Effector memory CD8-positive, alpha-beta T cell (primary cell): ENCODE data around the gene HTRA3.

Experiments
- ATAC-seq: fragments of 150-1000 bp; cut with Tn5 transposase; replicated peaks from 2 replicates; pipeline ENCODE4 v1.10.0; 2021; ENCODE audit warnings: mild to moderate bottlenecking, moderate library complexity
- DNase-seq, 3 experiments: peaks; one replicate each; pipeline ENCODE4 v3.0.0; 2021
- H3K27ac Mint-ChIP-seq, 2 donors: one replicate each; pipeline ENCODE4 v1.8.0; 2022; ENCODE audit warnings: mild to moderate bottlenecking in 2 of 2, mixed read lengths in 2 of 2, moderate library complexity in 2 of 2
- H3K27me3 Mint-ChIP-seq, 2 donors: one replicate each; pipeline ENCODE4 v1.8.0; 2022; ENCODE audit warnings: mixed read lengths in 2 of 2
- H3K36me3 Mint-ChIP-seq: one replicate; pipeline ENCODE4 v1.8.0; 2022; ENCODE audit warnings: mild to moderate bottlenecking, moderate library complexity, mixed read lengths; ENCODE audit not compliant: insufficient read depth
- H3K4me1 Mint-ChIP-seq, 2 donors: one replicate each; pipeline ENCODE4 v1.8.0; 2022; ENCODE audit warnings: low read depth in 2 of 2, mixed read lengths in 2 of 2
- H3K4me3 Mint-ChIP-seq, 2 donors: one replicate each; pipeline ENCODE4 v1.8.0; 2022; ENCODE audit warnings: mild to moderate bottlenecking in 2 of 2, mixed read lengths in 2 of 2, moderate library complexity in 2 of 2
- H3K9me3 Mint-ChIP-seq, 2 donors: one replicate each; pipeline ENCODE4 v1.8.0; 2022; ENCODE audit warnings: mixed read lengths in 2 of 2

HTRA3 gene

DNA sequence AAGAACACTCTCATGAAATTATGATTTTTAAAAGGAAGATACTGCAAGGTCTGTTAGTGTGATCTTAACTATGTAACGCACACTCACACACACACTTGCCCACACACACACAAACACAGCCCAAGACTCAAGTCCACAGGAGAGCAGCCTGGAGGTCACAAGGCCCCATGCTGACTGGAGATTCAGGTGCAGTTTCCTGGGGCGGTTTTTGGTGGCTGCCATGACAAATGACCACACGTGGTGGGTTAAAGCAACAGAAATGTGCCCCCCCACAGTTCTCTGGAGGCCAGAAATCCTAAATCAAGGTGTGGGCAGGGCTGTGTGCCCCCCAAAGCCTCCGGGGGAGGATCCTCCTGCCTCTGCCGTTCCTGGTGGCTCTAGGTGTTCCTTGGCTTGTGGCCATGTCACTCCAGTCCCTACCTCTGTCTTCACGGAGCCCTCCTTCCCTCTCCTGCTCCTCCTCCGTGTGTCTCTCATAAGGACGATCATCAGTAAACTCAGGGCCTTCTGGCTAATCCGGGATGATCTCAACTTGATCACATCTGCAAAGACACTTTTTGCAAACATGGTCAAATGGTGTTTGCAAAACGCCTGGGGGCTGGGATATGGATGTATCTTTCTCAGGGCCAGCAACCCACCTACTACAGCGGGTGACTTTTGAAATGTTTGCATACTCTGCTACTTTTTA, 9.7 kb upstream of the HTRA3 start:
- H3K4me3 Mint-ChIP-seq: no peak overlapping the region
- ATAC-seq: no peak

DNA sequence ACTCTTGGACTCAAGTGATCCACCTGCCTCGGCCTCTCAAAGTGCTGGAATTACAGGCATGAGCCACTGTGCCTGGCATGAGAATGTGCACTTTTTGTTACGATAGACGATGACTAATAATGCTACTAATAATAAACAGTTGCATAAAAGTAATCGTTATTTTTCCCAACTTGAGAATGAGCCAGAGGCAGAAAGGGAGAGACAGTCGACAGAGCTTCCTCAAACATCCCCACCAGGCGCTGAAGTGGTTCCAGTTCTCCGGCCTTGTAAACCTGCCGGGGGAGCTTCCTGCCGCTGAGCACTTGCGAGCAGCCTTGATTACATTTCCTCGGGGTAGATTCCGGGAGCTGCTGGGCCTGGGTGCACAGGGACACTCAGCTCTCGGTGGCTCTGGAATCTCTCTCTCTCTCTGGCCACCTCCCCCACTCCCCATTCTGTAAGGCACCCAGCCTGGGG, 8.9 kb upstream of the HTRA3 start:
- Mint-ChIP-seq H3K27ac (no peak overlapping the region), H3K9me3 (no peaks in the 10 kb centered on the region), H3K27me3 (peaks cover 14 to 52% of the 10 kb centered on the region in 2 donors), H3K4me1 (peaks cover 0 to 4% of the 10 kb centered on the region in 2 donors), H3K36me3 (no peaks in the 10 kb centered on the region), H3K4me3 (no peak overlapping the region)
- ATAC-seq (no peak), DNase-seq (no peak)

More for the DNA sequence above, 9.7 kb upstream of the HTRA3 start:
- no peak overlapping the region for H3K27ac Mint-ChIP-seq
- H3K36me3 Mint-ChIP-seq: no peaks in the 10 kb centered on the region
- DNase-seq: no peak
- peaks cover 14 to 50% of the 10 kb centered on the region in 2 donors for H3K27me3 Mint-ChIP-seq
- H3K4me1 Mint-ChIP-seq: peaks cover 0 to 4% of the 10 kb centered on the region in 2 donors
- H3K9me3 Mint-ChIP-seq: no peaks in the 10 kb centered on the region

DNA sequence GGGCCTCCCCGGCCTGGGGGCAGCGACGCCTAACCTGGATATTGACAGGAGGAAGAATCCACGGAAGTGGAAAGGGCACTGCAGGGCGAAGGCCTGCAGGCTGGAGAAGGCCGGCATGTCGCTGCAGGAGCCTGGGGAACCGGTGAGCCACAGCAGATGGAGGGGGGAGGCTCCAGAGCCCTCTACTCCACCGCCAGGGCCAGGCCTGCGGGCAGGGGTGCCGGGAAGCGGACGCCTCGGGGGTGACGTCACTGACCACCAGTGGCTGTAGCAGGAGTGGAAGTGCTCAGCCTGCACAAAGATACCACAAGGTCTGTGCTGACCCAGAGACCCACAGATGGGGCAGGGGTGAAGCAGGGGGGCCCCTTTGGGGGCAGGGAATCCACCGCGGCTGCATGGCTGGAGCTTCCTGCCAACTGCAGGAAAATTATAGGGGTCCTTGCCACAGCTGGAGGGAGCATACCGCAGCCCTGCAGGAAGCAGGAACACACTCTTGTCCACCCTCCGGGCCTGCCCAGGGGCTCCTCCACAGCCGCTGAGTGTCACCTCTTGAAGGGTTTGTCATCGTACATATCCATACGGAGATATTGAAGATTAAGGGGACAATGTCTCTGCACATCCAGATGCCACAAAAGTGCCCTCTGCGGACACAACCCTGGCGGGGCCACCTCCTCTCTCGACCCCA, 7.6 kb upstream of the HTRA3 start:
- H3K4me1 Mint-ChIP-seq: peaks cover 0 to 4% of the 10 kb centered on the region in 2 donors
- no peaks in the 10 kb centered on the region for H3K36me3 Mint-ChIP-seq
- H3K4me3 Mint-ChIP-seq: no peak overlapping the region
- no peak overlapping the region for H3K27ac Mint-ChIP-seq
- H3K27me3 Mint-ChIP-seq: peaks cover 14 to 60% of the 10 kb centered on the region in 2 donors
- H3K9me3 Mint-ChIP-seq: no peaks in the 10 kb centered on the region
- DNase-seq (no peak), ATAC-seq (no peak)

DNA sequence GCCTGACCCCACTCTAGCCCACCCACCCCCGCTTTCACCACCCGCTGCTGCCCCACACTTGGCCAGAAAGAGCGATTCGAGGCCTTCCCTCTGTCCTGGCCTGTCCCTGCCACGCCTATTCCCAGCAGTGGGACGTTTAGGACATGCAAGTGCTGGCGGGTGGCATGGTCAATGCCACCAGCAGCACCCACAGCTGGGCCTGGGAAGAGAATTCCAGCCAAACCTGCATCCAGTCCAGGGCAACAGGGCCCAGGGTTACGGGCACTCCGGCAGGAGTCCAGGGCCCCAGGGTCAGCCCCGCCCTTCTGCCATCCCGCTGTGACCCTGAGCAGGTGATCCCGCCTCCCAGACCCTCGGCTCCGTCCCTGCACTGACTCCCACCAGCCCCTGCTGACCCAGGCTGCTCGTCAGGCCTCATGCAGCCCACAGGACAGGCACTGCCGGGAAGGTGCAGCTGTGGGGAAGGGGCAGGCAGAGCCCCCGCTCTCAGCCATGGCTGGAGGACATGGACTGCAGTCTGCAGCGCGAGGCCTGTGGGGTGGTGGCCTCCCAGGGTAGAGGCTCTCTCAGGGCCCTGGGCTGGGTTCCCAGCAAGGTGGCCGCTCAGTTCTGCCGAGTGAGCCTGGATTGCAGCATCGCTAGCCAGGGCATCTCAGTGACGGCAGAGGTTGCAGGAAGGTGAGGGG, 6.8 kb upstream of the HTRA3 start:
- no peak overlapping the region for H3K4me3 Mint-ChIP-seq
- H3K27me3 Mint-ChIP-seq: peaks cover 14 to 61% of the 10 kb centered on the region in 2 donors
- ATAC-seq (no peak), DNase-seq (no peak)
- peaks cover 0 to 4% of the 10 kb centered on the region in 2 donors for H3K4me1 Mint-ChIP-seq
- no peak overlapping the region for H3K27ac Mint-ChIP-seq
- H3K36me3 Mint-ChIP-seq: no peaks in the 10 kb centered on the region
- H3K9me3 Mint-ChIP-seq: no peaks in the 10 kb centered on the region

DNA sequence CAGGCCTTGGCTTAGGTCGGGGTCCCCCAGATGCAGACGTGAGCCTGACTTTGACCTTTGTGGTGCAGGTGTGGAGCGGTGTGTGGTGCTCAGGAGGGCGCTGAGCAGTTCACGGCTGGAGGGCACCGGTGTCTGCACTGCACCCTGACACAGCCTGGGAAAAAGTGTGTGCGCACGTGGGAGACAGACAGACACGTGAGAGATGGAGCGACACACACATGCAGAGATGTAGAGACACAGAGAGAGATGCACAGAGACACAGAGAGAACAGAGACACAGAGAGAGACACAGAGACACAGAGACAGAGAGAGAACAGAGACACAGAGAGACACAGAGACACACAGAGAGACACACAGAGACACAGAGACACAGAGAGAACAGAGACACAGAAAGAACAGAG, 6.2 kb upstream of the HTRA3 start:
- Mint-ChIP-seq H3K36me3 (no peaks in the 10 kb centered on the region), H3K9me3 (no peaks in the 10 kb centered on the region), H3K27ac (no peak overlapping the region), H3K27me3 (peaks cover 17 to 58% of the 10 kb centered on the region in 2 donors), H3K4me3 (no peak overlapping the region), H3K4me1 (peaks cover 0 to 4% of the 10 kb centered on the region in 2 donors)
- DNase-seq (no peak), ATAC-seq (no peak)

DNA sequence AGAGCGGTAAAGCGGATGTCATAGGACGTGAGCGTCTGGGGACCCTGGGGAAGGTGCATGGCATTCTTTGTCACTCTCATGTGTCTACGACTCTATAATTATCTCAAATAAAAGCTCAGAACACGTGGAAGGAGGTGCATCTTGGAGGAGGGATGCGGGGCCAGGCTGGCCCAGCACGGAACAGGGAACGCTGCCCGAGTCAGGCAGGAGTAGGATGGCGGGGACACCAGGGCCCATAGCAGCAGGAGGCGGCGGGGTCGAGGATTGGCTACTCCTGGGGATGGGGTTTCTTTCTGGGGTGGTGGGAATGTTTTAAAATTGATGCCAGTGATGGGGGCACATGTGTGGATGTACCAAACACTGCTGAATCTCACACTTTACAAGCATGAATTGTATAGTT, 5.4 kb upstream of the HTRA3 start:
- no peak overlapping the region for H3K4me3 Mint-ChIP-seq
- H3K4me1 Mint-ChIP-seq: peaks cover 0 to 4% of the 10 kb centered on the region in 2 donors
- no peaks in the 10 kb centered on the region for H3K9me3 Mint-ChIP-seq
- DNase-seq: no peak
- H3K27ac Mint-ChIP-seq: no peak overlapping the region
- no peaks in the 10 kb centered on the region for H3K36me3 Mint-ChIP-seq
- ATAC-seq: no peak
- H3K27me3 Mint-ChIP-seq: peaks cover 24 to 62% of the 10 kb centered on the region in 2 donors

DNA sequence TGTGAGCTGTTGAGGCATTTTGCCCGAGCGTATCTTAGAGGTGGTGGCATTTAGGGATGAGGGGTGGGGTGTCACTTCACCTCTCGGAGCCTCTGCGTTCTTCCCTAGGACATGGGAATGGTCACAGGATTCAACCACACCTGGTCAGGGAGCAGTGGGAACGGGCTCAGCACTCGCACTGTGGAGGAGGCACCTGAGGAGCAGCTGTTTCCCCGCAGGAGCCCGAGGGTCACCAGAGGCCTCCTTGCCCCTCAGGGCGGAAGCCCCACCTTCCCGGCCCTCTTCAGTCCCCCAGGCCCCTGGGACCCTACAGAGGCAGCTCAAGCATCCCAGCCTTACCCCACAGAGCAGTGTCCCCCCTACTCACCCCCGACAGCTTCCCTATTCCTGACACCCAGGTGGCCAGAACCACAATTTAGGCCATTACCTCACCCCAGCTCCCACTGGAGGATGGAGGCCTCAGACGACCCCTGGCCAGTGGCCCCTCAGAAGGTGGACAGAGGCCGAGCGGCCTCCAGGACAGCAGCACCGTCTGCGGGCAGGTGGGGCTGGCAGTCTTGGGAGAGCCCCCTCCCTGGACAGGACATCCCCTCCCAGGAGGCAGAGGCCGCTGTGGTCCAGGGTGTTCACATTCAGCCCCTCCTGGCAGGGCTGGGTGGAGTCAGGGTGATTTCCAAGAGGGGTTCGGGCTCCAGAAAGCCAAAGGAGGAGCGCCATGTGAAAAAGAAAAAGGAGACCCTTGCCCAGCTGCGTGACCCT, 4.2 kb upstream of the HTRA3 start:
- Mint-ChIP-seq H3K9me3 (no peaks in the 10 kb centered on the region), H3K27ac (no peak overlapping the region), H3K36me3 (no peaks in the 10 kb centered on the region), H3K27me3 (peaks cover 19 to 60% of the 10 kb centered on the region in 2 donors), H3K4me3 (no peak overlapping the region), H3K4me1 (peaks cover 0 to 4% of the 10 kb centered on the region in 2 donors)
- DNase-seq (no peak), ATAC-seq (no peak)

DNA sequence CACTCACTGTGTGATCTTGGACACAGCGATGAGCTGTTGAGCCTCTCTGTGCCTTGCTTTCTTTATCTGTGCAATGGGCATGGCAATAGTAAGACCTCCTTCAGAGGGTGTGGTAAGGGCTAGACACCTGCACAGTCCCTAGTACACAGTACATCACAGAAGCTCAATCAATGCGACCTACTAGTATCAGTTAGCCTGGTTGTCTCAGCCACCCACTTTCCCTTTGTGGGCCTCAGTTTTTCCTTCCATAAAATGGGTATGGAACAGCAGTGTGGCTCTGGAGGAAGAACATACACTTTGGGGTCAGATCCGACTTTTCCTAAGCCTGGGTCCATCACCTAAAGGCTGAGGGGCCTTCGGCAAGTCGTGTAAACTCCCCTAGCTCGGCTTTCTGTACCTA, 3.5 kb upstream of the HTRA3 start:
- Mint-ChIP-seq H3K27ac (no peak overlapping the region), H3K27me3 (peaks cover 26 to 63% of the 10 kb centered on the region in 2 donors), H3K9me3 (no peaks in the 10 kb centered on the region), H3K4me3 (no peak overlapping the region), H3K4me1 (peaks cover 0 to 4% of the 10 kb centered on the region in 2 donors), H3K36me3 (no peaks in the 10 kb centered on the region)
- ATAC-seq (no peak), DNase-seq (no peak)

DNA sequence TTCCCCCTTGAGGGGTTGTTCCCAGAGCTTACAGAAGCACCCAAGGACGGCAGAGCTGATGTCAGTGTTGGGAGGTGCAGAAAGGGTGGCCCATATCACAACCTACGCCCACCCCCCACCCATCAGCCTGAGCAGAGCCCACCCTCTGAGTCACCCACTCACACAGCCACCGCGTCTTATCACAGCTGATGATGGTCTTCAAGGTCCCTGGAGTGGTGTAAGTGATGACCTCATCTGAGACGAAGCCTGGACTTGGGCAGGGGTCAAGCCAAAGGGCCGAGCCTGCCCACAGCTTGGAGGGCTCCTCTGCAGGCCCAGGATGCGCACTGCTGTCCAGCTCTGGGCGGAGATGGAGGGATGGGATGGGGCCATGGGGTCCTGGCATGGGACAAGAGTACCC, 3.0 kb upstream of the HTRA3 start:
- Mint-ChIP-seq H3K9me3 (no peaks in the 10 kb centered on the region), H3K4me3 (no peak overlapping the region), H3K27me3 (peaks cover 30 to 63% of the 10 kb centered on the region in 2 donors), H3K27ac (no peak overlapping the region), H3K36me3 (no peaks in the 10 kb centered on the region), H3K4me1 (peaks cover 0 to 4% of the 10 kb centered on the region in 2 donors)
- DNase-seq (no peak), ATAC-seq (no peak)

DNA sequence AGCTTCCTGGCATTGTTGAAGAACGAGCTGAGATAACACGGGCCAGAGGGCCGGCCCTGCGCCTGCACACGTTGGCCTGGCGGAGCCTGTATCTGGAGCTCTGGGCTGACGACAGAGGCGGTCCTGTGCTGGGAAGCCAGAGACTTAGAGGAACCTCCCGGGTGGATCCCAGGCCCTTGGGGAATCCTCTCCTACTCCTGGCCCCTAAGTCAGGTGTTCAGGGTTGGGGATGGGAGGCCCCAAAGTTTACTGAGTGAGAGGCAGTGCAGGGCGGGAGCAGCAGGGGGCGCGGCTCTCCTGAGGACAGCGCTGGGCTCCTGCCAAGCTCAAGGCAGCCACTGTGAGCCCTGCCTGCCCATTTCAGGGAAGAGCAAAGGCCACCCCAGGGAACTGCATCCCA, 2.5 kb upstream of the HTRA3 start:
- DNase-seq: peak in 1 of 3 experiments; percentile 10
- peaks cover 36 to 65% of the 10 kb centered on the region in 2 donors for H3K27me3 Mint-ChIP-seq
- no peak overlapping the region for H3K4me3 Mint-ChIP-seq
- H3K27ac Mint-ChIP-seq: no peak overlapping the region
- no peak for ATAC-seq
- H3K4me1 Mint-ChIP-seq: peaks cover 0 to 4% of the 10 kb centered on the region in 2 donors
- no peaks in the 10 kb centered on the region for H3K9me3 Mint-ChIP-seq
- no peaks in the 10 kb centered on the region for H3K36me3 Mint-ChIP-seq

DNA sequence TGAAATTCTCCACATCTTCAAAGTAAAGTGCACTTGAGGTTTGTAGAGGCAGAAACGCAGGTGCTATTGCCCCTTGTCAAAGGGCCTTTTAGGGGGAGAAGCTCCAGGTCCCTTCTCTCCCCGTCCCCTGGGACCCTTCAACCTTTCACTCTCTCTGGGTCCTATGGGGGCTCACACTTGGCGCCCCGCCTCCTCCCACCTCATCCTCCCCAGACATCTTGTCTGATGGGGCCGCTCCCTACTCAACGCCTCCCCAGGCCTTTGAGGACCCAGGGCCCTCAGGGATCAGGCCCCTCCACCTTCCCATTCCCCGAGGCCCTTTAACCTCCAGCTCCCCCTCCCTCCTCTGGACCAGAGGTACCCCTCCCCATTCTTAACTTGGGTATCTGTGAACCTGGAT, 1.3 kb upstream of the HTRA3 start:
- no peaks in the 10 kb centered on the region for H3K36me3 Mint-ChIP-seq
- H3K4me1 Mint-ChIP-seq: peaks cover 0 to 4% of the 10 kb centered on the region in 2 donors
- no peak overlapping the region for H3K27ac Mint-ChIP-seq

DNA sequence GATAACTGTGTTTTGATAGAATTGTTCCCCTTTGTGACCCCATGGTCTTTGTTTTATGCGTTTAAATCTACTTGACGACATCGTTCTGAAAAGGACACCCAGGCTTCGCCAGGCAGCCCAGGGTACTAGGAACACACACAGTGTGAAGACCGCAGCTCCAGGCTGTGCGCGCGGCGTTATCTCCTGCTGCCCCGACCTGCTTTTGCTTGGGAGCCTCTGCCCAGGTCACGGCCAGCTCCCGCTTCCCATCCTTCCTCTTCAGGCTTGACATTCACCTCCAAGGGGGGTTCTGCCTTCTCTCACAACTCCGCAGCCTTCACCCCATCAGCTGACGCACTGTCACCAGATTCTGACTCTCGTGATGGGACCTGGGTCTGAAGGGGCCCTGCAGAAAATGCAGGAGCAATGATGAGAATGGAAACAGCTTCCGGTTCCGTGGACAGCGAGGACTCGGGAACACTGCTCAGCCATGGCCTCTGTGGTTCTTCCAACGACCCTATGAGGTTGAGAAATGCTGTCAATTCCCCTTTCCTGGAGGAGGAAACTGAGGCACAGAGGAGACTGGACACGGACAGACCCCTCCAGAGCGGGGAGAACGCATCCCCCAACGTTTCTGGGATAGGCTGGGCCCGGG, 536 bp upstream of the HTRA3 start:
- no peaks in the 10 kb centered on the region for H3K36me3 Mint-ChIP-seq
- H3K9me3 Mint-ChIP-seq: no peaks in the 10 kb centered on the region
- no peak overlapping the region for H3K27ac Mint-ChIP-seq
- H3K4me3 Mint-ChIP-seq: no peak overlapping the region
- H3K27me3 Mint-ChIP-seq: peaks cover 41 to 81% of the 10 kb centered on the region in 2 donors
- ATAC-seq: no peak
- H3K4me1 Mint-ChIP-seq: no peaks in the 10 kb centered on the region
- no peak for DNase-seq

More for the DNA sequence above, 1.3 kb upstream of the HTRA3 start:
- H3K4me3 Mint-ChIP-seq: no peak overlapping the region
- ATAC-seq: no peak
- no peaks in the 10 kb centered on the region for H3K9me3 Mint-ChIP-seq
- H3K27me3 Mint-ChIP-seq: peaks cover 41 to 77% of the 10 kb centered on the region in 2 donors
- DNase-seq: no peak

DNA sequence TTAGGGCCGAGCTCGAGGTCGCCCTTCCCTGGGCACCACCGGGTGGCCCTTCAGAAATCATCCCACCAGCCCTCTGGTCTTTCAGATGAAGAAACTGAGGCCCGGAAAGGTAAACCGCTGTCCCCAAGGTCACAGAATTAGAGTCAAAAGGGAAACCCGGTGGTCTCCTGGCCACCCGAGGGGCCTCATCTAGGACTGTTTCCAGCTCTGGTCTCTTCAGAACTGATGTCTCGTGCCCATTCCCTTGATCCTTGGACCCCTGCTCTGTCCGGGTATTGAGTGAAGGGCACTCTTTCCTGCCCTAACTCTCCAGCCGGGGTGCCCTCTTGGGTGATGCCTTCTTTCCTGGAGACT, 841 bp downstream of the HTRA3 start:
- Mint-ChIP-seq H3K27ac (no peak overlapping the region), H3K9me3 (no peaks in the 10 kb centered on the region), H3K4me3 (no peak overlapping the region), H3K4me1 (peaks cover 0 to 3% of the 10 kb centered on the region in 2 donors), H3K36me3 (no peaks in the 10 kb centered on the region), H3K27me3 (peaks cover 43 to 84% of the 10 kb centered on the region in 2 donors)
- no peak for ATAC-seq
- DNase-seq: no peak
